SK-N-SH (cell line): Measurements from ENCODE around the gene FKBP6. TPM values are rescaled to one million over a fixed set of nuclear protein-coding genes. Genes with fewer than 3 reads are reported as not detected.

Experiments used
- CTCF ChIA-PET: fragments of 300-600, 350-600 bp; formaldehyde crosslinking; extraction: SDS; loops from one replicate; lab custom pipeline; 2021; lab: Yijun Ruan, JAX
- POLR2A ChIA-PET: fragments of 350-600 bp; sonication (Branson Sonifier 250); formaldehyde crosslinking; extraction: SDS; loops from one replicate; lab custom pipeline; 2020; ENCODE audit warnings: antibody characterized with exemption, inconsistent platforms; lab: Yijun Ruan, JAX
- DNase-seq: peaks from one replicate; pipeline ENCODE4 v3.0.0; 2012
- H2AFZ ChIP-seq: fragments of 200-600 bp; sonication (generic); 2 replicates; pipeline ENCODE4 v1.8.1; 2016; ENCODE audit warnings: antibody characterized with exemption, mild to moderate bottlenecking, low read depth
- H3F3A ChIP-seq: fragments of 200-600 bp; sonication (generic); replicated peaks from 2 replicates; pipeline ENCODE3; 2016; ENCODE audit warnings: antibody characterized with exemption, mild to moderate bottlenecking; ENCODE audit not compliant: insufficient read depth
- H3K27ac ChIP-seq, 2 experiments: fragments of 200-500 bp in 1 of 2; fragments of 200-600 bp in 1 of 2; sonication (Bioruptor generic) in 1 of 2; sonication (generic), shearing (Covaris generic) in 1 of 2; 2 replicates each; pipeline versions ENCODE4 v1.5.1 to v1.6.1; 2014 to 2016; ENCODE audit warnings: low read depth in 2 of 2, inconsistent platforms in 1 of 2, low read length in 1 of 2, mild to moderate bottlenecking in 1 of 2, mixed read lengths in 1 of 2
- H3K27me3 ChIP-seq: fragments of 200-600 bp; sonication (generic), shearing (Covaris generic); 2 replicates; pipeline ENCODE4 v1.6.1; 2016; ENCODE audit warnings: mixed run types; ENCODE audit not compliant: insufficient read depth
- H3K36me3 ChIP-seq, 2 experiments: fragments of 200-500 bp in 1 of 2; fragments of 200-600 bp in 1 of 2; sonication (Bioruptor generic) in 1 of 2; sonication (generic) in 1 of 2; replicated peaks in 1 of 2; 2 replicates each; pipeline versions ENCODE3 to v1.5.1; 2014 to 2016; ENCODE audit warnings: low read length in 1 of 2, mild to moderate bottlenecking in 1 of 2; ENCODE audit not compliant: insufficient read depth in 2 of 2, control insufficient read depth in 1 of 2
- H3K4me1 ChIP-seq, 2 experiments: fragments of 200-500 bp in 1 of 2; fragments of 200-600 bp in 1 of 2; sonication (Bioruptor generic) in 1 of 2; sonication (generic), shearing (Covaris generic) in 1 of 2; 2 replicates each; pipeline versions ENCODE4 v1.5.1 to v1.6.1; 2014 to 2016; ENCODE audit warnings: low read depth in 1 of 2, low read length in 1 of 2, mixed run types in 1 of 2; ENCODE audit not compliant: insufficient read depth in 2 of 2, control insufficient read depth in 1 of 2
- H3K4me2 ChIP-seq: fragments of 200-600 bp; sonication (generic), shearing (Covaris generic); 2 replicates; pipeline ENCODE4 v1.6.1; 2017; ENCODE audit warnings: mixed run types
- H3K4me3 ChIP-seq, 2 experiments: fragments of 200-500 bp in 1 of 2; fragments of 200-600 bp in 1 of 2; sonication (Bioruptor generic) in 1 of 2; sonication (generic), shearing (Covaris generic) in 1 of 2; 2 replicates each; pipeline versions ENCODE4 v1.5.1 to v1.8.1; 2014 to 2016; ENCODE audit warnings: low read depth in 2 of 2, inconsistent platforms in 1 of 2, low read length in 1 of 2, mild to moderate bottlenecking in 1 of 2, mixed read lengths in 1 of 2, moderate library complexity in 1 of 2
- H3K79me2 ChIP-seq: fragments of 200-600 bp; sonication (generic); 2 replicates; pipeline ENCODE4 v1.8.1; 2017; ENCODE audit warnings: mild to moderate bottlenecking; ENCODE audit not compliant: insufficient read depth
- H3K9ac ChIP-seq: fragments of 200-600 bp; sonication (generic); 2 replicates; pipeline ENCODE4 v1.6.1; 2017; ENCODE audit warnings: mixed run types
- H3K9me2 ChIP-seq: fragments of 200-600 bp; sonication (generic); 2 replicates; pipeline ENCODE4 v1.6.1; 2017; ENCODE audit warnings: mixed run types
- H3K9me3 ChIP-seq: fragments of 200-600 bp; sonication (generic); 2 replicates; pipeline ENCODE4 v1.6.1; 2017; ENCODE audit warnings: mixed run types, mild to moderate bottlenecking, moderate library complexity
- H4K20me1 ChIP-seq: fragments of 200-600 bp; sonication (generic); 2 replicates; pipeline ENCODE4 v1.6.1; 2017; ENCODE audit warnings: mild to moderate bottlenecking, mixed run types; ENCODE audit not compliant: insufficient read depth
- CHD2 ChIP-seq: fragments of 150-350 bp; IDR thresholded peaks from 2 replicates; pipeline ENCODE4 v1.6.1; 2018; ENCODE audit warnings: low read length; ENCODE audit not compliant: partially characterized antibody
- CTCF ChIP-seq: fragments of 200-600 bp; sonication (generic); IDR thresholded peaks from 2 replicates; pipeline ENCODE4 v1.6.1; 2017; ENCODE audit warnings: antibody characterized with exemption, mild to moderate bottlenecking, moderate library complexity
- ELF1 ChIP-seq: IDR thresholded peaks from 2 replicates; pipeline ENCODE4 v1.4.0; 2012
- FOSL2 ChIP-seq: IDR thresholded peaks from 2 replicates; pipeline ENCODE4 v1.4.0; 2012; ENCODE audit warnings: low read depth, mild to moderate bottlenecking, moderate library complexity, borderline replicate concordance
- FOXJ3 ChIP-seq: sonication (generic); formaldehyde crosslinking; IDR thresholded peaks from 2 replicates; pipeline ENCODE4 v1.5.1; 2020; ENCODE audit warnings: mild to moderate bottlenecking, missing genetic modification reagents
- FOXM1 ChIP-seq: IDR thresholded peaks from 2 replicates; pipeline ENCODE4 v1.4.0; 2012; ENCODE audit warnings: low read depth, mild to moderate bottlenecking
- GABPA ChIP-seq: IDR thresholded peaks from 2 replicates; pipeline ENCODE4 v1.4.0; 2012; ENCODE audit warnings: low read depth, mild to moderate bottlenecking
- GATA2 ChIP-seq: sonication (generic); formaldehyde crosslinking; IDR thresholded peaks from 2 replicates; pipeline ENCODE4 v1.5.0; 2020; ENCODE audit warnings: mild to moderate bottlenecking, missing genetic modification reagents
- IRF3 ChIP-seq: fragments of 150-350 bp; IDR thresholded peaks from 2 replicates; pipeline ENCODE4 v1.6.1; 2016; ENCODE audit warnings: mild to moderate bottlenecking, low read depth, low read length
- JUND ChIP-seq: IDR thresholded peaks from 2 replicates; pipeline ENCODE4 v1.4.0; 2012
- MAX ChIP-seq: IDR thresholded peaks from 2 replicates; pipeline ENCODE4 v1.4.0; 2012; ENCODE audit warnings: low read depth
- NFIC ChIP-seq: IDR thresholded peaks from 2 replicates; pipeline ENCODE4 v1.4.0; 2012; ENCODE audit warnings: borderline replicate concordance
- NRF1 ChIP-seq: IDR thresholded peaks from 2 replicates; pipeline ENCODE4 v1.6.1; 2012; ENCODE audit warnings: low read depth, mild to moderate bottlenecking, low read length
- PBX3 ChIP-seq: IDR thresholded peaks from 2 replicates; pipeline ENCODE4; 2012
- RAD21 ChIP-seq: IDR thresholded peaks from 2 replicates; pipeline ENCODE4 v1.6.1; 2012; ENCODE audit warnings: mild to moderate bottlenecking, low read length
- RCOR1 ChIP-seq: fragments of 150-350 bp; IDR thresholded peaks from 2 replicates; pipeline ENCODE4 v1.6.1; 2017; ENCODE audit warnings: antibody characterized with exemption, low read length
- RXRA ChIP-seq: IDR thresholded peaks from 2 replicates; pipeline ENCODE4 v1.4.0; 2012; ENCODE audit warnings: low read depth, mild to moderate bottlenecking, borderline replicate concordance
- SIN3A ChIP-seq: IDR thresholded peaks from 2 replicates; pipeline ENCODE4 v1.6.1; 2012; ENCODE audit warnings: low read depth, mild to moderate bottlenecking, low read length, moderate library complexity, borderline replicate concordance
- TAF1 ChIP-seq: IDR thresholded peaks from 2 replicates; pipeline ENCODE4 v1.6.1; 2012; ENCODE audit warnings: low read depth, mild to moderate bottlenecking, low read length, moderate library complexity, borderline replicate concordance
- ZBTB33 ChIP-seq: IDR thresholded peaks from 2 replicates; pipeline ENCODE4 v1.4.0; 2012; ENCODE audit warnings: low read depth, borderline replicate concordance
- WGBS: methylation state at CpG from one replicate; pipeline ENCODE4 v1.1.6; 2017; ENCODE audit warnings: low lambda C conversion rate; 5-methylcytosine and 5-hydroxymethylcytosine counted together
- polyA plus RNA-seq, 3 experiments: library from polyadenylated mRNA; depleted of rRNA; stranded (reverse); fragments of >200 nt; gene quantifications; 2 replicates each; pipeline ENCODE4 v1.2.3, GENCODE V29; 2012

FKBP6 gene
- polyA plus RNA-seq, 1 of the 3 experiments (the other 2 are of a cell fraction), result not detected

GRCh38 chr7:73329861-73330581 is 2.1 kb downstream of the FKBP6 start:
- ChIA-PET CTCF (interaction anchor here (2.6 kb wide), 1 partner anchor 121 kb away, joined by 12 read pairs; no protein-coding TSS in a partner anchor), POLR2A (no interaction called here)
- H2AFZ ChIP-seq, result no peak overlapping the region
- H3K9me2 ChIP-seq, result no peaks in the 10 kb centered on the region
- no peak overlapping the region for H3K27ac ChIP-seq
- H3K9me3 ChIP-seq, result no peaks in the 10 kb centered on the region
- H3K4me3 ChIP-seq, result no peak overlapping the region
- H3K36me3 ChIP-seq, result no peaks in the 10 kb centered on the region
- no peak overlapping the region for H3K4me2 ChIP-seq
- 70% methylated on average over 11 of the region's 11 CpGs for WGBS
- H3F3A ChIP-seq, result no peaks in the 10 kb centered on the region
- peaks cover 17% of the 10 kb centered on the region; the same call in 1 of the 2 replicates for H3K27me3 ChIP-seq
- TF ChIP-seq JUND (no peak), MAX (no peak), GATA2 (no peak), FOXJ3 (CRISPR knock-in tag) (no peak), RXRA (no peak), ZBTB33 (no peak), ELF1 (no peak), NRF1 (no peak), FOSL2 (no peak), TAF1 (no peak), NFIC (no peak), FOXM1 (no peak), GABPA (no peak), PBX3 (no peak), CHD2 (no peak), CTCF (no peak), IRF3 (no peak), SIN3A (no peak), RAD21 (no peak), RCOR1 (no peak)
- H4K20me1 ChIP-seq, result no peaks in the 10 kb centered on the region
- no peak overlapping the region for H3K9ac ChIP-seq
- H3K4me1 ChIP-seq, result no peaks in the 10 kb centered on the region
- peak; percentile 35 for DNase-seq
- H3K79me2 ChIP-seq, result no peaks in the 10 kb centered on the region
